SK-N-SH (cell line): ENCODE results near the gene METTL13. TPM values are rescaled to one million over a fixed set of nuclear protein-coding genes. Genes with fewer than 3 reads are reported as not detected.

ENCODE experiments used
- CTCF ChIA-PET: fragments of 300-600, 350-600 bp; formaldehyde crosslinking; extraction: SDS; loops from one replicate; lab custom pipeline; 2021; lab: Yijun Ruan, JAX
- POLR2A ChIA-PET: fragments of 350-600 bp; sonication (Branson Sonifier 250); formaldehyde crosslinking; extraction: SDS; loops from one replicate; lab custom pipeline; 2020; ENCODE audit warnings: antibody characterized with exemption, inconsistent platforms; lab: Yijun Ruan, JAX
- DNase-seq: peaks from one replicate; pipeline ENCODE4 v3.0.0; 2012
- H2AFZ ChIP-seq: fragments of 200-600 bp; sonication (generic); 2 replicates; pipeline ENCODE4 v1.8.1; 2016; ENCODE audit warnings: antibody characterized with exemption, mild to moderate bottlenecking, low read depth
- H3F3A ChIP-seq: fragments of 200-600 bp; sonication (generic); replicated peaks from 2 replicates; pipeline ENCODE3; 2016; ENCODE audit warnings: antibody characterized with exemption, mild to moderate bottlenecking; ENCODE audit not compliant: insufficient read depth
- H3K27ac ChIP-seq, 2 experiments: fragments of 200-500 bp in 1 of 2; fragments of 200-600 bp in 1 of 2; sonication (Bioruptor generic) in 1 of 2; sonication (generic), shearing (Covaris generic) in 1 of 2; 2 replicates each; pipeline versions ENCODE4 v1.5.1 to v1.6.1; 2014 to 2016; ENCODE audit warnings: low read depth in 2 of 2, inconsistent platforms in 1 of 2, low read length in 1 of 2, mild to moderate bottlenecking in 1 of 2, mixed read lengths in 1 of 2
- H3K27me3 ChIP-seq: fragments of 200-600 bp; sonication (generic), shearing (Covaris generic); 2 replicates; pipeline ENCODE4 v1.6.1; 2016; ENCODE audit warnings: mixed run types; ENCODE audit not compliant: insufficient read depth
- H3K36me3 ChIP-seq, 2 experiments: fragments of 200-500 bp in 1 of 2; fragments of 200-600 bp in 1 of 2; sonication (Bioruptor generic) in 1 of 2; sonication (generic) in 1 of 2; replicated peaks in 1 of 2; 2 replicates each; pipeline versions ENCODE3 to v1.5.1; 2014 to 2016; ENCODE audit warnings: low read length in 1 of 2, mild to moderate bottlenecking in 1 of 2; ENCODE audit not compliant: insufficient read depth in 2 of 2, control insufficient read depth in 1 of 2
- H3K4me1 ChIP-seq, 2 experiments: fragments of 200-500 bp in 1 of 2; fragments of 200-600 bp in 1 of 2; sonication (Bioruptor generic) in 1 of 2; sonication (generic), shearing (Covaris generic) in 1 of 2; 2 replicates each; pipeline versions ENCODE4 v1.5.1 to v1.6.1; 2014 to 2016; ENCODE audit warnings: low read depth in 1 of 2, low read length in 1 of 2, mixed run types in 1 of 2; ENCODE audit not compliant: insufficient read depth in 2 of 2, control insufficient read depth in 1 of 2
- H3K4me2 ChIP-seq: fragments of 200-600 bp; sonication (generic), shearing (Covaris generic); 2 replicates; pipeline ENCODE4 v1.6.1; 2017; ENCODE audit warnings: mixed run types
- H3K4me3 ChIP-seq, 2 experiments: fragments of 200-500 bp in 1 of 2; fragments of 200-600 bp in 1 of 2; sonication (Bioruptor generic) in 1 of 2; sonication (generic), shearing (Covaris generic) in 1 of 2; 2 replicates each; pipeline versions ENCODE4 v1.5.1 to v1.8.1; 2014 to 2016; ENCODE audit warnings: low read depth in 2 of 2, inconsistent platforms in 1 of 2, low read length in 1 of 2, mild to moderate bottlenecking in 1 of 2, mixed read lengths in 1 of 2, moderate library complexity in 1 of 2
- H3K79me2 ChIP-seq: fragments of 200-600 bp; sonication (generic); 2 replicates; pipeline ENCODE4 v1.8.1; 2017; ENCODE audit warnings: mild to moderate bottlenecking; ENCODE audit not compliant: insufficient read depth
- H3K9ac ChIP-seq: fragments of 200-600 bp; sonication (generic); 2 replicates; pipeline ENCODE4 v1.6.1; 2017; ENCODE audit warnings: mixed run types
- H3K9me2 ChIP-seq: fragments of 200-600 bp; sonication (generic); 2 replicates; pipeline ENCODE4 v1.6.1; 2017; ENCODE audit warnings: mixed run types
- H3K9me3 ChIP-seq: fragments of 200-600 bp; sonication (generic); 2 replicates; pipeline ENCODE4 v1.6.1; 2017; ENCODE audit warnings: mixed run types, mild to moderate bottlenecking, moderate library complexity
- H4K20me1 ChIP-seq: fragments of 200-600 bp; sonication (generic); 2 replicates; pipeline ENCODE4 v1.6.1; 2017; ENCODE audit warnings: mild to moderate bottlenecking, mixed run types; ENCODE audit not compliant: insufficient read depth
- CHD2 ChIP-seq: fragments of 150-350 bp; IDR thresholded peaks from 2 replicates; pipeline ENCODE4 v1.6.1; 2018; ENCODE audit warnings: low read length; ENCODE audit not compliant: partially characterized antibody
- EP300 ChIP-seq, 2 experiments: IDR thresholded peaks; 2 replicates each; pipeline versions ENCODE4 v1.4.0 to v1.6.1; 2012; ENCODE audit warnings: borderline replicate concordance in 1 of 2, low read depth in 1 of 2, low read length in 1 of 2
- EZH2phosphoT487 ChIP-seq: fragments of 200-600 bp; sonication (generic); IDR thresholded peaks from 2 replicates; pipeline ENCODE4 v1.6.1; 2017; ENCODE audit warnings: low read depth, mixed run types, mild to moderate bottlenecking, antibody characterized with exemption, moderate library complexity, borderline replicate concordance
- FOSL2 ChIP-seq: IDR thresholded peaks from 2 replicates; pipeline ENCODE4 v1.4.0; 2012; ENCODE audit warnings: low read depth, mild to moderate bottlenecking, moderate library complexity, borderline replicate concordance
- FOXM1 ChIP-seq: IDR thresholded peaks from 2 replicates; pipeline ENCODE4 v1.4.0; 2012; ENCODE audit warnings: low read depth, mild to moderate bottlenecking
- GATA2 ChIP-seq: sonication (generic); formaldehyde crosslinking; IDR thresholded peaks from 2 replicates; pipeline ENCODE4 v1.5.0; 2020; ENCODE audit warnings: mild to moderate bottlenecking, missing genetic modification reagents
- JUND ChIP-seq: IDR thresholded peaks from 2 replicates; pipeline ENCODE4 v1.4.0; 2012
- MAX ChIP-seq: IDR thresholded peaks from 2 replicates; pipeline ENCODE4 v1.4.0; 2012; ENCODE audit warnings: low read depth
- MEF2A ChIP-seq: IDR thresholded peaks from 2 replicates; pipeline ENCODE4 v1.4.0; 2012; ENCODE audit warnings: low read depth, borderline replicate concordance
- NFIC ChIP-seq: IDR thresholded peaks from 2 replicates; pipeline ENCODE4 v1.4.0; 2012; ENCODE audit warnings: borderline replicate concordance
- NRF1 ChIP-seq: IDR thresholded peaks from 2 replicates; pipeline ENCODE4 v1.6.1; 2012; ENCODE audit warnings: low read depth, mild to moderate bottlenecking, low read length
- POLR2AphosphoS5 ChIP-seq: IDR thresholded peaks from 2 replicates; pipeline ENCODE4 v1.6.1; 2012; ENCODE audit warnings: low read depth, low read length
- RAD21 ChIP-seq: IDR thresholded peaks from 2 replicates; pipeline ENCODE4 v1.6.1; 2012; ENCODE audit warnings: mild to moderate bottlenecking, low read length
- RCOR1 ChIP-seq: fragments of 150-350 bp; IDR thresholded peaks from 2 replicates; pipeline ENCODE4 v1.6.1; 2017; ENCODE audit warnings: antibody characterized with exemption, low read length
- RFX5 ChIP-seq: IDR thresholded peaks from 2 replicates; pipeline ENCODE4 v1.6.1; 2012; ENCODE audit warnings: mild to moderate bottlenecking, improper control_type of control experiment, low read length
- SMC3 ChIP-seq: IDR thresholded peaks from 2 replicates; pipeline ENCODE4 v1.6.1; 2012; ENCODE audit warnings: low read depth, low read length, improper control_type of control experiment
- TAF1 ChIP-seq: IDR thresholded peaks from 2 replicates; pipeline ENCODE4 v1.6.1; 2012; ENCODE audit warnings: low read depth, mild to moderate bottlenecking, low read length, moderate library complexity, borderline replicate concordance
- TCF12 ChIP-seq: IDR thresholded peaks from 2 replicates; pipeline ENCODE4 v1.4.0; 2012
- WGBS: methylation state at CpG from one replicate; pipeline ENCODE4 v1.1.6; 2017; ENCODE audit warnings: low lambda C conversion rate; 5-methylcytosine and 5-hydroxymethylcytosine counted together
- polyA plus RNA-seq, 3 experiments: library from polyadenylated mRNA; depleted of rRNA; stranded (reverse); fragments of >200 nt; gene quantifications; 2 replicates each; pipeline ENCODE4 v1.2.3, GENCODE V29; 2012
- TF ChIP-seq, protein P1 (sequence below): IDR thresholded peaks from 2 replicates; pipeline ENCODE4 v1.4.0; 2012; ENCODE audit warnings: low read depth, borderline replicate concordance
- TF ChIP-seq, protein P2 (sequence below): fragments of 150-350 bp; IDR thresholded peaks from 2 replicates; pipeline ENCODE4 v1.6.1; 2016; ENCODE audit warnings: mild to moderate bottlenecking, low read depth, low read length
- TF ChIP-seq, protein P3 (sequence below): IDR thresholded peaks from 2 replicates; pipeline ENCODE4 v1.6.1; 2012; ENCODE audit warnings: mild to moderate bottlenecking, low read depth, low read length, moderate library complexity

Gene METTL13
- polyA plus RNA-seq, 1 of the 3 experiments (the other 2 are of a cell fraction): 32.7 TPM

DNA sequence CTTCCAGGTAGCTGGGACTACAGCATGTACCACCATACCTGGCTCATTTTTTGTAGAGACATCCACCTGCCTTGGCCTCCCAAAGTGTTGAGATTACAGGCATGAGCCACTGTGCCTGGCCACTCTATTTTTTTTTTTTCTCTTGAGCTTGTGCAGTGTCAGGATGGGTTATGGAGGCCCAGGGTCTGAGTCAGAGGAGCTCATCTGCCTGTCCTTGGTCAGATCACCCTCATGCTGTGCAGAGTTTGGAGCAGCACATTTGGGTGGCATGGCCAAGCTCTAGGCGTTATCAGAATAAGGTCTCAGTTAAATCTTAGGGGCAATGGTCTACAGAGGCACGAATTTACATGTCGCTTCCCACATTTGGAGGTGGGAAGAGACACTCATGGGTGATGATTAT lies 16.9 kb downstream of the METTL13 start (continued):
- TF ChIP-seq CHD2 (no peak), NRF1 (no peak), EZH2phosphoT487 (no peak), POLR2AphosphoS5 (no peak), MEF2A (no peak), RAD21 (no peak)
- TF ChIP-seq, protein P1, sequence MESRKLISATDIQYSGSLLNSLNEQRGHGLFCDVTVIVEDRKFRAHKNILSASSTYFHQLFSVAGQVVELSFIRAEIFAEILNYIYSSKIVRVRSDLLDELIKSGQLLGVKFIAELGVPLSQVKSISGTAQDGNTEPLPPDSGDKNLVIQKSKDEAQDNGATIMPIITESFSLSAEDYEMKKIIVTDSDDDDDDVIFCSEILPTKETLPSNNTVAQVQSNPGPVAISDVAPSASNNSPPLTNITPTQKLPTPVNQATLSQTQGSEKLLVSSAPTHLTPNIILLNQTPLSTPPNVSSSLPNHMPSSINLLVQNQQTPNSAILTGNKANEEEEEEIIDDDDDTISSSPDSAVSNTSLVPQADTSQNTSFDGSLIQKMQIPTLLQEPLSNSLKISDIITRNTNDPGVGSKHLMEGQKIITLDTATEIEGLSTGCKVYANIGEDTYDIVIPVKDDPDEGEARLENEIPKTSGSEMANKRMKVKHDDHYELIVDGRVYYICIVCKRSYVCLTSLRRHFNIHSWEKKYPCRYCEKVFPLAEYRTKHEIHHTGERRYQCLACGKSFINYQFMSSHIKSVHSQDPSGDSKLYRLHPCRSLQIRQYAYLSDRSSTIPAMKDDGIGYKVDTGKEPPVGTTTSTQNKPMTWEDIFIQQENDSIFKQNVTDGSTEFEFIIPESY: no peak

DNA sequence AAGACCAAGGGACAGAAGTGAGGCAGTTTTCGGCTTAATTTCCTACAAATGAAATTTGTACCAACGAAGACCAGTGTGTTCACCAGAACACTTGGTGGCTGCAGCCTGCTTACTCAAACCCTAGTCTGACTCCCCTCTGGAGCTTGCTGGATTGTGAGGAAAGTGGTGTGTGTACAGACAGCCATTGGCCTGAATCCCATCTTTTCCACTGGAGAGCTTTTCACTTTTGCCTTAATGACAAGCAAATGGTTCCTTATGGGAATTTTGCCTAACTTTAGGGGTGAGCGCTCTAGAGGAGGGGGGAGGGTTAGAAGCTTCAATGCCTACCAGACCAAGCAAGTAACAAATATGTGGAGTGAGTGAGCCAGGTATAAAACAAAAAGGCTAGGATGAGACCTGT lies 17.3 kb downstream of the METTL13 start:
- ChIA-PET POLR2A (no interaction called here), CTCF (interaction anchor here (0.6 to 17.4 kb wide), 4 partner anchors 12 to 428 kb away, joined by 3 to 413 read pairs (median 38); partner anchors contain the start of gene METTL13)
- H4K20me1 ChIP-seq: no peaks in the 10 kb centered on the region
- DNase-seq: no peak
- H3F3A ChIP-seq: peaks cover 8% of the 10 kb centered on the region
- no peak overlapping the region for H3K4me3 ChIP-seq
- H3K9me2 ChIP-seq: no peaks in the 10 kb centered on the region
- H3K9me3 ChIP-seq: no peaks in the 10 kb centered on the region
- peaks cover 7% of the 10 kb centered on the region; the same call in 1 of the 2 replicates for H3K79me2 ChIP-seq
- WGBS: 96% methylated on average over 3 of the region's 3 CpGs
- no peak overlapping the region for H3K9ac ChIP-seq
- H2AFZ ChIP-seq: no peak overlapping the region
- no peak overlapping the region for H3K4me2 ChIP-seq
- peaks cover 29 to 40% of the 10 kb centered on the region in 2 experiments for H3K36me3 ChIP-seq
- no peak overlapping the region for H3K27ac ChIP-seq
- TF ChIP-seq GATA2 (CRISPR knock-in tag): no peak
- TF ChIP-seq EZH2phosphoT487: no peak
- TF ChIP-seq TAF1: no peak
- TF ChIP-seq NRF1: no peak
- TF ChIP-seq SMC3: no peak
- no peak for TF ChIP-seq RFX5
- no peak for TF ChIP-seq RCOR1
- TF ChIP-seq NFIC: no peak
- no peak for TF ChIP-seq JUND
- no peak for TF ChIP-seq EP300 (IDR thresholded peaks at IDR 0.05; ENCODE audit: borderline replicate concordance in 1 of 2, low read depth in 1 of 2, low read length in 1 of 2)
- peaks cover 0 to 6% of the 10 kb centered on the region in 2 experiments; a peak in 1 of 4 replicates for H3K4me1 ChIP-seq
- H3K27me3 ChIP-seq: no peaks in the 10 kb centered on the region

GRCh38 chr1:171799166-171799565 lies 17.7 kb downstream of the METTL13 start:
- no peak overlapping the region for H3K9ac ChIP-seq
- H3K4me2 ChIP-seq: no peak overlapping the region
- H2AFZ ChIP-seq: no peak overlapping the region
- no peak for DNase-seq
- POLR2A ChIA-PET: no interaction called here
- H3K79me2 ChIP-seq: peaks cover 7% of the 10 kb centered on the region; the same call in 1 of the 2 replicates
- peaks cover 0 to 2% of the 10 kb centered on the region in 2 experiments; a peak in 1 of 4 replicates for H3K4me1 ChIP-seq
- H3F3A ChIP-seq: peaks cover 5% of the 10 kb centered on the region
- no peaks in the 10 kb centered on the region for H3K9me3 ChIP-seq
- H3K36me3 ChIP-seq: peaks cover 25 to 36% of the 10 kb centered on the region in 2 experiments
- CTCF ChIA-PET: interaction anchor here (0.6 to 17.4 kb wide), 4 partner anchors 12 to 428 kb away, joined by 3 to 413 read pairs (median 50); partner anchors contain the start of gene METTL13
- H4K20me1 ChIP-seq: no peaks in the 10 kb centered on the region
- H3K9me2 ChIP-seq: no peaks in the 10 kb centered on the region
- no peak overlapping the region for H3K27ac ChIP-seq
- H3K4me3 ChIP-seq: no peak overlapping the region
- 59% methylated on average over 4 of the region's 4 CpGs for WGBS
- no peaks in the 10 kb centered on the region for H3K27me3 ChIP-seq
- TF ChIP-seq FOSL2 (no peak), FOXM1 (no peak), MAX (no peak), TCF12 (no peak), SMC3 (no peak)
- TF ChIP-seq, protein P2, sequence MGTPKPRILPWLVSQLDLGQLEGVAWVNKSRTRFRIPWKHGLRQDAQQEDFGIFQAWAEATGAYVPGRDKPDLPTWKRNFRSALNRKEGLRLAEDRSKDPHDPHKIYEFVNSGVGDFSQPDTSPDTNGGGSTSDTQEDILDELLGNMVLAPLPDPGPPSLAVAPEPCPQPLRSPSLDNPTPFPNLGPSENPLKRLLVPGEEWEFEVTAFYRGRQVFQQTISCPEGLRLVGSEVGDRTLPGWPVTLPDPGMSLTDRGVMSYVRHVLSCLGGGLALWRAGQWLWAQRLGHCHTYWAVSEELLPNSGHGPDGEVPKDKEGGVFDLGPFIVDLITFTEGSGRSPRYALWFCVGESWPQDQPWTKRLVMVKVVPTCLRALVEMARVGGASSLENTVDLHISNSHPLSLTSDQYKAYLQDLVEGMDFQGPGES: no peak
- TF ChIP-seq, protein P3, sequence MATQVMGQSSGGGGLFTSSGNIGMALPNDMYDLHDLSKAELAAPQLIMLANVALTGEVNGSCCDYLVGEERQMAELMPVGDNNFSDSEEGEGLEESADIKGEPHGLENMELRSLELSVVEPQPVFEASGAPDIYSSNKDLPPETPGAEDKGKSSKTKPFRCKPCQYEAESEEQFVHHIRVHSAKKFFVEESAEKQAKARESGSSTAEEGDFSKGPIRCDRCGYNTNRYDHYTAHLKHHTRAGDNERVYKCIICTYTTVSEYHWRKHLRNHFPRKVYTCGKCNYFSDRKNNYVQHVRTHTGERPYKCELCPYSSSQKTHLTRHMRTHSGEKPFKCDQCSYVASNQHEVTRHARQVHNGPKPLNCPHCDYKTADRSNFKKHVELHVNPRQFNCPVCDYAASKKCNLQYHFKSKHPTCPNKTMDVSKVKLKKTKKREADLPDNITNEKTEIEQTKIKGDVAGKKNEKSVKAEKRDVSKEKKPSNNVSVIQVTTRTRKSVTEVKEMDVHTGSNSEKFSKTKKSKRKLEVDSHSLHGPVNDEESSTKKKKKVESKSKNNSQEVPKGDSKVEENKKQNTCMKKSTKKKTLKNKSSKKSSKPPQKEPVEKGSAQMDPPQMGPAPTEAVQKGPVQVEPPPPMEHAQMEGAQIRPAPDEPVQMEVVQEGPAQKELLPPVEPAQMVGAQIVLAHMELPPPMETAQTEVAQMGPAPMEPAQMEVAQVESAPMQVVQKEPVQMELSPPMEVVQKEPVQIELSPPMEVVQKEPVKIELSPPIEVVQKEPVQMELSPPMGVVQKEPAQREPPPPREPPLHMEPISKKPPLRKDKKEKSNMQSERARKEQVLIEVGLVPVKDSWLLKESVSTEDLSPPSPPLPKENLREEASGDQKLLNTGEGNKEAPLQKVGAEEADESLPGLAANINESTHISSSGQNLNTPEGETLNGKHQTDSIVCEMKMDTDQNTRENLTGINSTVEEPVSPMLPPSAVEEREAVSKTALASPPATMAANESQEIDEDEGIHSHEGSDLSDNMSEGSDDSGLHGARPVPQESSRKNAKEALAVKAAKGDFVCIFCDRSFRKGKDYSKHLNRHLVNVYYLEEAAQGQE: no peak
